ENCODE results near the gene HSPG2. TPM values are rescaled to one million over a fixed set of nuclear protein-coding genes. Genes with fewer than 3 reads are reported as not detected.

Gene HSPG2
- total and polyA plus RNA-seq, 2 of the 13 experiments (the other 11 are each of a cell fraction or from before 2014, with no cell fraction given), result 9.1 to 13.1 TPM

DNA sequence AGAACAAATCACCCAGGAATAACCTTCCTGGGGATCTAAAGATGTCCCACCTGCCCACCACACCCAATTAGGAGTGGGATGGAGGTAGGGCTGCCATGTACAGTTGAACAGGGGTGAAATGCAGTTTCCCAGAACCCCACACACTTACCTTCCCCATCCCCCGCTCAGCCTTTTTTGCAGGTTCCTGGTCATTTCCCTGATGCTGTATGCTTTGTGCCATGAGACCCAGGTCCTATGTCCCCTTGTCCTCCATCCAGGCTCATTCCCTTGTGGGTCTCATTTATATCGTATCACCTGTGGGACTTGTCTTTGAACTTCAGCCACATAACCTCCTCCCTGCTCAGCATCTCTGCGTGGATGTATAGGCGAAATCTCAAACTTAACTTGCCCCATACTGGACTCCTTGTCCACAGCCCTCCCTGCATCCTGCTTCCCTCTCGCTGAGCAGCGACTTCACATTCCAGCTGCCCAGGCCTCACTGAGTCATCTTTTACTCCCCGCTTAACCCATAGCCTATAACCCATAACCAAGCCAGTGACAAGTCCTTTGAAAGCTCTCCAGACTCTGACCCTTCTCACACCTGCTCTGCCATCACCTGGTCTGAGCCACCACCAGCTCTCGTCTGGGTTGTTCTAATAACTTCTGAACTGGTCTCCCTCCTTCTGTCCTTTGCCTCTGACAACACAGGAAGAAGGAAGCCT is 120.4 kb downstream of the HSPG2 start:
- Histone ChIP-seq H4K20me1 (ENCODE audit: insufficient read depth, low read length) (no peaks in the 10 kb centered on the region), H3K9ac (ENCODE audit: insufficient read depth, low read depth, low read length) (no peak overlapping the region), H3K4me2 (ENCODE audit: low read depth, low read length) (no peak overlapping the region), H3K36me3 (replicated peaks in 1 of 2; ENCODE audit: control insufficient read depth in 1 of 2, insufficient read depth in 2 of 2, low read length in 2 of 2) (no peaks in the 10 kb centered on the region), H3K4me3 (replicated peaks in 1 of 3; ENCODE audit: insufficient read depth in 1 of 3, low read depth in 2 of 3, low read length in 3 of 3) (no peak overlapping the region), H3K4me1 (ENCODE audit: insufficient read depth, low read length) (peaks cover 15% of the 10 kb centered on the region; the same call in 1 of the 2 replicates), H3K27me3 (ENCODE audit: control insufficient read depth in 1 of 2, insufficient read depth in 2 of 2, low read length in 2 of 2) (peaks cover 0 to 11% of the 10 kb centered on the region in 2 experiments; a peak in 3 of 5 replicates), H3K27ac (ENCODE audit: extremely low read length, insufficient read depth, low read length) (no peak overlapping the region), H3K9me3 (ENCODE audit: low read length) (no peaks in the 10 kb centered on the region), H3K79me2 (ENCODE audit: insufficient read depth, low read length) (no peaks in the 10 kb centered on the region), H2AFZ (ENCODE audit: low read length) (no peak overlapping the region)
- FAIRE-seq (no peak), ATAC-seq (peak; percentile 12; the same call in 1 of the 3 replicates), DNase-seq (ENCODE audit: low spot score) (peak; percentile 27)
- in situ Hi-C loops (cut with HindIII; ENCODE audit: extremely low pct_ligation_motif_present, low pct_unique_long_range_greater_than_20kb) (no loop called here), intact Hi-C loops (cut with micrococcal nuclease; ENCODE audit: unreplicated experiment) (no loop called here)
- no TSS peak for BruUV-seq (replicated peaks)
- WGBS (ENCODE audit: low lambda C conversion rate), result 39% methylated on average over 8 of the region's 8 CpGs
- ChIA-PET CTCF (ENCODE audit: low intra/inter-chr PET ratio, low total read pairs) (no interaction called here), POLR2A (no interaction called here)
- TF ChIP-seq TBX3 (IDR thresholded peaks at IDR 0.05; ENCODE audit: borderline replicate concordance), result peak; percentile 18; the same call in 1 of the 2 replicates
- 0 out of 2 replicates have a peak, but pooled peaks have one; percentile 12 for TF ChIP-seq FOSL2 (CRISPR knock-in tag; IDR thresholded peaks at IDR 0.05)
- no peak for TF ChIP-seq ZNF224 (CRISPR knock-in tag; IDR thresholded peaks at IDR 0.05)
- peak; percentile 51 for TF ChIP-seq TEAD3 (CRISPR knock-in tag; optimal IDR thresholded peaks at IDR 0.05; ENCODE audit: borderline replicate concordance)

DNA sequence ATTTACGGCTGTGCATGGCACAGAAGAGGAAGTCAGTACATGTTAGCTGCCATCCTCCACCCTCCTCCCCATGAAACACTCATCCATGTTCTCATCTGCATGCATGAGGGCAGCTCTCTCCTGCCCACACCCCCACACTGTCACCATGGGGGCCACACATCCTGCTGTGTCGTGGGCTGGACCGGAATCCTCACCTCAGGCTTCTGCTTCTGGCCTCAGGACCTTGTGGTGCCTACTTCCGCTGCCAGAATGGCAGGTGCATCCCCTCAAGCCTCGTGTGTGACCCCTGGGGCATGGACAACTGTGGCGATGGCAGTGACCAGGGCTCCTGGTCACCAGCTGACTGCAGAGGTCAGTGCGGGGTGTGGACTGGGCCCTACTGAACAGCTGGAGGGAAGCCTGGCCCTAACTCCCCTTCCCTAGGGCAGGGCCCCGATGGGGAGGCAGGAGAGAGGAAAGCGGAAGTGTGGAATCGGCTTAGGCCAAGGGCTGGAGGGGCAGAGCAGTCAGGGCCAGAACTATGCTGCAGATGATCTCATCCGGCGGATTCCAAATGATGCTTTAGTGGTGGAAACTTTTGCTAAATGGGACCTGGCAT is 121.3 kb downstream of the HSPG2 start:
- intact Hi-C loops (cut with micrococcal nuclease; ENCODE audit: unreplicated experiment) (no loop called here), in situ Hi-C loops (cut with HindIII; ENCODE audit: extremely low pct_ligation_motif_present, low pct_unique_long_range_greater_than_20kb) (no loop called here)
- peaks cover 19% of the 10 kb centered on the region for H3K4me1 ChIP-seq (ENCODE audit: insufficient read depth, low read length)
- TF ChIP-seq, protein P1, sequence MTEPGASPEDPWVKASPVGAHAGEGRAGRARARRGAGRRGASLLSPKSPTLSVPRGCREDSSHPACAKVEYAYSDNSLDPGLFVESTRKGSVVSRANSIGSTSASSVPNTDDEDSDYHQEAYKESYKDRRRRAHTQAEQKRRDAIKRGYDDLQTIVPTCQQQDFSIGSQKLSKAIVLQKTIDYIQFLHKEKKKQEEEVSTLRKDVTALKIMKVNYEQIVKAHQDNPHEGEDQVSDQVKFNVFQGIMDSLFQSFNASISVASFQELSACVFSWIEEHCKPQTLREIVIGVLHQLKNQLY (CRISPR knock-in tag; IDR thresholded peaks at IDR 0.05), result no peak
- TF ChIP-seq ZKSCAN5 (CRISPR knock-in tag; IDR thresholded peaks at IDR 0.05) (no peak), KAT7 (CRISPR knock-in tag; IDR thresholded peaks at IDR 0.05; ENCODE audit: borderline replicate concordance) (no peak), RARG (CRISPR knock-in tag; IDR thresholded peaks at IDR 0.05; ENCODE audit: low read depth) (no peak), ZNF234 (CRISPR knock-in tag; conservative IDR thresholded peaks at IDR 0.05) (no peak), HMGA1 (CRISPR knock-in tag; conservative IDR thresholded peaks at IDR 0.05) (no peak)
- no peaks in the 10 kb centered on the region for H3K9me3 ChIP-seq (ENCODE audit: low read length)
- no peak overlapping the region for H3K4me3 ChIP-seq (replicated peaks in 1 of 3; ENCODE audit: insufficient read depth in 1 of 3, low read depth in 2 of 3, low read length in 3 of 3)
- ATAC-seq, result no peak
- H3K9ac ChIP-seq (ENCODE audit: insufficient read depth, low read depth, low read length), result no peak overlapping the region
- H3K36me3 ChIP-seq (replicated peaks in 1 of 2; ENCODE audit: control insufficient read depth in 1 of 2, insufficient read depth in 2 of 2, low read length in 2 of 2), result no peaks in the 10 kb centered on the region
- BruUV-seq (replicated peaks), result no TSS peak
- H2AFZ ChIP-seq (ENCODE audit: low read length), result no peak overlapping the region
- H3K79me2 ChIP-seq (ENCODE audit: insufficient read depth, low read length), result no peaks in the 10 kb centered on the region
- no peak for FAIRE-seq
- POLR2A ChIA-PET, result no interaction called here
- H3K27me3 ChIP-seq (ENCODE audit: control insufficient read depth in 1 of 2, insufficient read depth in 2 of 2, low read length in 2 of 2), result peaks cover 0 to 11% of the 10 kb centered on the region in 2 experiments; a peak in 3 of 5 replicates
- CTCF ChIA-PET (ENCODE audit: low intra/inter-chr PET ratio, low total read pairs), result no interaction called here
- no peaks in the 10 kb centered on the region for H4K20me1 ChIP-seq (ENCODE audit: insufficient read depth, low read length)
- DNase-seq (ENCODE audit: low spot score), result no peak
- no peak overlapping the region for H3K4me2 ChIP-seq (ENCODE audit: low read depth, low read length)
- whole genome bisulfite sequencing (ENCODE audit: low lambda C conversion rate), result 53% methylated on average over 8 of the region's 12 CpGs
- H3K27ac ChIP-seq (ENCODE audit: extremely low read length, insufficient read depth, low read length), result no peak overlapping the region
